DMS53 treated with DMSO at 0.1 percent for 48 hours (cell line): ENCODE results near the gene CATSPERD.

Experiments
- DNase-seq: peaks from one replicate; lab custom pipeline; 2025; ENCODE audit not compliant: unreplicated experiment; lab: John Stamatoyannopoulos, UW

The CATSPERD gene

GRCh38 chr19:5801796-5802619, 81.6 kb downstream of the CATSPERD start:
- no peak for DNase-seq

GRCh38 chr19:5803441-5803751, 83.0 kb downstream of the CATSPERD start:
- DNase-seq, result no peak

GRCh38 chr19:5803752-5804515, 83.5 kb downstream of the CATSPERD start:
- peak; percentile 80 for DNase-seq

- no peak for DNase-seq
Observed at GRCh38 chr19:5804516-5805461, 84.4 kb downstream of the CATSPERD start, which contains the start of gene NRTN. NRTN (plus strand) TSS chr19:5805067; CDS start chr19:5824166, 19,099 bp downstream.

GRCh38 chr19:5805462-5806132, 85.2 kb downstream of the CATSPERD start:
- DNase-seq, result peak; percentile 30

GRCh38 chr19:5806133-5806489, 85.7 kb downstream of the CATSPERD start:
- DNase-seq, result no peak

- no peak for DNase-seq
Observed at GRCh38 chr19:5806905-5807304, 86.5 kb downstream of the CATSPERD start.

GRCh38 chr19:5808120-5808816, 87.8 kb downstream of the CATSPERD start:
- no peak for DNase-seq

GRCh38 chr19:5809053-5809452, 88.6 kb downstream of the CATSPERD start:
- DNase-seq, result no peak

GRCh38 chr19:5809469-5809868, 89.0 kb downstream of the CATSPERD start:
- no peak for DNase-seq

GRCh38 chr19:5811117-5811516, 90.7 kb downstream of the CATSPERD start:
- no peak for DNase-seq

- DNase-seq, result no peak
Observed at GRCh38 chr19:5814123-5814851, 93.8 kb downstream of the CATSPERD start.

- no peak for DNase-seq
Observed at GRCh38 chr19:5814852-5815246, 94.4 kb downstream of the CATSPERD start.

- no peak for DNase-seq
Observed at GRCh38 chr19:5817218-5817617, 96.8 kb downstream of the CATSPERD start.

- DNase-seq, result no peak
Observed at GRCh38 chr19:5818594-5818993, 98.2 kb downstream of the CATSPERD start.

- no peak for DNase-seq
Observed at GRCh38 chr19:5820785-5821184, 100.3 kb downstream of the CATSPERD start.

- no peak for DNase-seq
Observed at GRCh38 chr19:5821521-5822180, 101.2 kb downstream of the CATSPERD start.

- DNase-seq, result no peak
Observed at GRCh38 chr19:5822181-5822844, 101.9 kb downstream of the CATSPERD start.
